T-cell (primary cell): Measurements from ENCODE around the gene RFC2. TPM values are rescaled to one million over a fixed set of nuclear protein-coding genes. Genes with fewer than 3 reads are reported as not detected.

ENCODE experiments used
- ATAC-seq, 4 experiments: fragments of 200-7000 bp in 3 of 4; fragments of 150-1000 bp in 1 of 4; cut with Tn5 transposase; replicated peaks in 1 of 4; 1 replicate in 3 of 4; 2 replicates in 1 of 4; pipeline ENCODE4 v1.10.0; 2021; ENCODE audit warnings: moderate library complexity in 3 of 4, mild to moderate bottlenecking in 2 of 4, moderate number of reproducible peaks in 1 of 4
- CTCF ChIA-PET, 2 donors: fragments of 300-600 bp; sonication (Branson Sonifier 250); formaldehyde crosslinking; loops; one replicate each; lab custom pipeline; 2022; ENCODE audit warnings: antibody characterized with exemption in 2 of 2; lab: Charles Lee
- POLR2A ChIA-PET, 2 donors: fragments of 300-600 bp; sonication (Branson Sonifier 250); formaldehyde crosslinking; loops; one replicate each; lab custom pipeline; 2022; ENCODE audit warnings: antibody characterized with exemption in 2 of 2; lab: Charles Lee
- DNase-seq, 35 experiments: peaks; one replicate each; pipeline versions ENCODE4 v3.0.0 to v3.0.0-alpha.2; 2013 to 2023
- H3K27ac ChIP-seq: one replicate; pipeline ENCODE4 v1.5.1; 2013; ENCODE audit warnings: low read length
- H3K27me3 ChIP-seq, 2 experiments: replicated peaks in 1 of 2; 1 replicate in 1 of 2; 2 replicates in 1 of 2; pipeline versions ENCODE4 v1.6.1 to v1.7.0; 2013; ENCODE audit warnings: low read length in 1 of 2, mixed read lengths in 1 of 2; ENCODE audit not compliant: control insufficient read depth in 2 of 2, insufficient read depth in 2 of 2; ENCODE audit errors: extremely low read depth in 1 of 2
- H3K36me3 ChIP-seq, 2 donors: 1 replicate in 1 of 2; 2 replicates in 1 of 2; pipeline versions ENCODE4 v1.6.1 to v1.7.0; 2013; ENCODE audit warnings: low read length in 1 of 2; ENCODE audit not compliant: control insufficient read depth in 2 of 2, insufficient read depth in 1 of 2; ENCODE audit errors: extremely low read depth in 1 of 2
- H3K4me1 ChIP-seq, 2 experiments: 1 replicate in 1 of 2; 2 replicates in 1 of 2; pipeline versions ENCODE4 v1.6.1 to v1.7.0; 2013; ENCODE audit warnings: low read length in 2 of 2, mixed read lengths in 1 of 2; ENCODE audit not compliant: insufficient read depth in 2 of 2, control insufficient read depth in 1 of 2; ENCODE audit errors: extremely low read depth in 1 of 2
- H3K4me3 ChIP-seq, 2 donors: 1 replicate in 1 of 2; 2 replicates in 1 of 2; pipeline versions ENCODE4 v1.5.1 to v1.7.0; 2013; ENCODE audit warnings: mild to moderate bottlenecking in 2 of 2, low read length in 1 of 2, moderate library complexity in 1 of 2; ENCODE audit not compliant: control insufficient read depth in 1 of 2; ENCODE audit errors: extremely low read depth in 1 of 2
- H3K9me3 ChIP-seq: 2 replicates; pipeline ENCODE4 v1.7.0; 2013
- H3K27ac Mint-ChIP-seq, 2 donors: one replicate each; pipeline ENCODE4 v1.8.0; 2020 to 2021; ENCODE audit warnings: mild to moderate bottlenecking in 2 of 2, mixed read lengths in 2 of 2
- H3K27me3 Mint-ChIP-seq, 2 donors: one replicate each; pipeline ENCODE4 v1.8.0; 2021 to 2022; ENCODE audit warnings: mixed read lengths in 2 of 2
- H3K36me3 Mint-ChIP-seq: one replicate; pipeline ENCODE4 v1.8.0; 2021; ENCODE audit warnings: mixed read lengths
- H3K4me1 Mint-ChIP-seq, 3 donors: one replicate each; pipeline ENCODE4 v1.8.0; 2020 to 2022; ENCODE audit warnings: mixed read lengths in 3 of 3, mild to moderate bottlenecking in 1 of 3
- H3K4me3 Mint-ChIP-seq, 3 donors: one replicate each; pipeline ENCODE4 v1.8.0; 2020 to 2022; ENCODE audit warnings: mild to moderate bottlenecking in 3 of 3, mixed read lengths in 3 of 3, moderate library complexity in 3 of 3
- H3K9me3 Mint-ChIP-seq, 3 donors: one replicate each; pipeline ENCODE4 v1.8.0; 2020 to 2022; ENCODE audit warnings: mixed read lengths in 3 of 3
- WGBS: methylation state at CpG from one replicate; pipeline ENCODE4 v1.1.5; 2013; ENCODE audit warnings: missing lambda C conversion rate; ENCODE audit not compliant: insufficient coverage; 5-methylcytosine and 5-hydroxymethylcytosine counted together
- total RNA-seq, 35 experiments: library from RNA in 6 of 35; stranded (reverse) in 6 of 35; fragments of 120-200 nt in 1 of 35; gene quantifications; one replicate each; pipeline versions ENCODE4 v1.2.1 to v1.2.4 and lab custom pipeline; 2013 to 2026

Gene RFC2
- total RNA-seq, 5 donors from 2014 or later (not counting 1 experiment from before 2014, with no cell fraction given) = 13.3 to 17.6 (median 14.8) TPM

GRCh38 chr7:74271742-74272141 is 17.5 kb upstream of the RFC2 start:
- Histone ChIP-seq H3K36me3 (no peaks in the 10 kb centered on the region), H3K27me3 (peaks cover 0 to 32% of the 10 kb centered on the region in 2 experiments), H3K4me3 (no peak overlapping the region), H3K4me1 (peaks cover 0 to 15% of the 10 kb centered on the region in 2 experiments), H3K27ac (no peak overlapping the region), H3K9me3 (no peaks in the 10 kb centered on the region)
- H3K36me3 Mint-ChIP-seq = no peaks in the 10 kb centered on the region
- ChIA-PET CTCF (no interaction called here), POLR2A (interaction anchor here in 1 of 2 donors (0.5 kb wide), 1 partner anchor 91 kb away, joined by 8 read pairs; no protein-coding TSS in a partner anchor)
- no CpG with 5 or more reads among the region's 6 CpGs for WGBS
- peaks cover 0 to 15% (median 9%) of the 10 kb centered on the region in 3 donors for H3K4me1 Mint-ChIP-seq
- no peak for ATAC-seq
- no peak for DNase-seq
- H3K9me3 Mint-ChIP-seq = no peaks in the 10 kb centered on the region
- no peak overlapping the region for H3K27ac Mint-ChIP-seq
- no peak overlapping the region for H3K4me3 Mint-ChIP-seq
- H3K27me3 Mint-ChIP-seq = peaks cover 0 to 6% of the 10 kb centered on the region in 2 donors

DNA sequence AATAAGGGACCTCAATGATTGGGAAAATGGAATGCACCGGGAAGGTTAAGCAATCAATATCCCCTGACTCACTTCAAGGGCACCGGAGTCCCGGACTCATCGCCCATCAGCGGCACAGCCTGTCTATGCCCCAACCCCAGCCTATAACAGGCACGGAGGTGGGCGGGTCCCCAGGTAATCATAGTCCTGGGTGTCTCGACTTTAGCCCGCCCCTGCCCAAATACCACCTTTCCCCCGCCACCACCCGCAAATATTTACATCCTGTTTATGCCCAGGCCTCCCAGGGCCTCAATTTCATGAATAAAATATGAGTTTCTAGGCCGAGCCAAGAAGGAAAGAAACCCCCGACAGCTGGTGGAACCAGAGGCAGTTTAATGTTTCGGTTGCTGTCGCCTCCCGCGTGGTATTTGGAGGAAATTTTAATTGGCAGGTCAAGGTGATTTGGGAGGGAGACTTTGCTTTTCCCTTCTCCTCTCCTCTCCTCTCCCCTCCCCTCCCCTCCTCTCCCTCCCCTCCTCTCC is 15.6 kb upstream of the RFC2 start:
- POLR2A ChIA-PET = no interaction called here
- 0% methylated on average over 5 of the region's 17 CpGs for WGBS

GRCh38 chr7:74267756-74268565 is 13.8 kb upstream of the RFC2 start:
- peaks cover 0 to 15% of the 10 kb centered on the region in 2 experiments for H3K4me1 ChIP-seq
- H3K27ac ChIP-seq = no peak overlapping the region
- ChIA-PET POLR2A (interaction anchor here in 1 of 2 donors (0.6 kb wide), 1 partner anchor 80 kb away, joined by 3 read pairs; no protein-coding TSS in a partner anchor), CTCF (interaction anchor here in 1 of 2 donors (0.7 kb wide), 1 partner anchor 13 kb away, joined by 5 read pairs; no protein-coding TSS in a partner anchor)
- no peak overlapping the region for H3K4me3 ChIP-seq
- no peaks in the 10 kb centered on the region for H3K36me3 Mint-ChIP-seq
- H3K9me3 Mint-ChIP-seq = no peaks in the 10 kb centered on the region
- 93% methylated on average over 3 of the region's 13 CpGs for WGBS
- no peaks in the 10 kb centered on the region for H3K36me3 ChIP-seq
- peaks cover 0 to 15% (median 9%) of the 10 kb centered on the region in 3 donors for H3K4me1 Mint-ChIP-seq
- no peaks in the 10 kb centered on the region for H3K9me3 ChIP-seq
- H3K4me3 Mint-ChIP-seq = no peak overlapping the region
- peaks cover 0 to 6% of the 10 kb centered on the region in 2 donors for H3K27me3 Mint-ChIP-seq
- peaks cover 0 to 30% of the 10 kb centered on the region in 2 experiments for H3K27me3 ChIP-seq
- no peak for ATAC-seq
- H3K27ac Mint-ChIP-seq = no peak overlapping the region
- DNase-seq = no peak

More for the DNA sequence above, 15.6 kb upstream of the RFC2 start:
- H3K36me3 Mint-ChIP-seq = no peaks in the 10 kb centered on the region
- peak; percentile 25 to 76 (median 56) for DNase-seq
- peak overlapping the region; percentile 58 to 66 for H3K4me3 ChIP-seq
- H3K27me3 ChIP-seq = peaks cover 0 to 27% of the 10 kb centered on the region in 2 experiments
- no peak overlapping the region for H3K27ac ChIP-seq
- no peaks in the 10 kb centered on the region for H3K9me3 Mint-ChIP-seq
- no peaks in the 10 kb centered on the region for H3K9me3 ChIP-seq
- CTCF ChIA-PET = interaction anchor here in 1 of 2 donors (0.7 kb wide), 1 partner anchor 96 kb away, joined by 4 read pairs; no protein-coding TSS in a partner anchor
- peaks cover 0 to 15% (median 9%) of the 10 kb centered on the region in 3 donors for H3K4me1 Mint-ChIP-seq
- H3K36me3 ChIP-seq = no peaks in the 10 kb centered on the region
- peak overlapping the region; percentile 74 to 85 (median 84) for H3K4me3 Mint-ChIP-seq
- peaks cover 0 to 15% of the 10 kb centered on the region in 2 experiments for H3K4me1 ChIP-seq
- ATAC-seq = peak; percentile 87 to 97 (median 92)
- peaks cover 0 to 6% of the 10 kb centered on the region in 2 donors for H3K27me3 Mint-ChIP-seq
- no peak overlapping the region for H3K27ac Mint-ChIP-seq

DNA sequence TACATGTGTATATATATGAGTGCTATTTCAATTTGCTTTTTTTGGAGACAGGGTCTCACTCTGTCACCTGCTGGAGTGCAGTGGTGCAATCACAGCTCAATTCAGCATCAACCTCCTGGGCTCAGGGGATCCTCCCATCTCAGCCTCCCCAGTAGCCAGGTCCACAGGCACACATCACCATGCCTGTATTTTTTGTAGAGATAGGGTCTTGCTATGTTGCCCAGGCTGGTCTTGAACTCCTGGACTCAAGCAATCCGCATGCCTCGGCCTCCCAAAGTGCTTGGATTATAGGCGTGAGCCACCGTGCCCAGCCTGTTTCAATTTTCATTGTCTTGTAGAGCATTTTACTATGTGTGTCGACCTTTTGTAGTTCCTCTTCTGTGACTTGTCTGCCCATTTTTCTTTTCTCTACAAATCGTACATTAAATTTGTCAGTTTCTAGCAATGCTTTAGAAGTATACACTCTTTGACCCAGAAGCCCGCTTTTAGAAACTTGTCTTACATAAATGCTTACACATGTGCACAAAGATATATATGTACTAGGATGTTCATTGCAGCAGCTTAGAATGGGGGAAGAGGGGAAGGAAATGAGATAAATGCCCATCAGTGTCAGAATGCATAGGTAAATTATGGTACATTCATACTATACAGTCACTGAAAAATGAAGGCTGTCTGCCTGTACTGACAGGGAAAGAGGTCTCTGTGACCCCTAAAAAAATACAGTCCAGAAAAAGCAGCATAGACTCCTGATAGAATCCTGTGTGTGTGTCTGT is 12.2 kb upstream of the RFC2 start:
- Histone ChIP-seq H3K4me1 (peaks cover 0 to 9% of the 10 kb centered on the region in 2 experiments), H3K4me3 (no peak overlapping the region), H3K36me3 (no peaks in the 10 kb centered on the region), H3K9me3 (no peaks in the 10 kb centered on the region), H3K27ac (no peak overlapping the region), H3K27me3 (peaks cover 0 to 27% of the 10 kb centered on the region in 2 experiments)
- Mint-ChIP-seq H3K4me1 (peaks cover 0 to 6% (median 3%) of the 10 kb centered on the region in 3 donors), H3K27ac (no peak overlapping the region), H3K9me3 (no peaks in the 10 kb centered on the region), H3K27me3 (peaks cover 0 to 3% of the 10 kb centered on the region in 2 donors), H3K36me3 (no peaks in the 10 kb centered on the region), H3K4me3 (no peak overlapping the region)
- DNase-seq (no peak), ATAC-seq (no peak)
- WGBS = 88% methylated on average over 4 of the region's 7 CpGs
- POLR2A ChIA-PET = no interaction called here
- CTCF ChIA-PET = interaction anchor here in 1 of 2 donors (0.5 kb wide), 1 partner anchor 57 kb away, joined by 5 read pairs; no protein-coding TSS in a partner anchor

DNA sequence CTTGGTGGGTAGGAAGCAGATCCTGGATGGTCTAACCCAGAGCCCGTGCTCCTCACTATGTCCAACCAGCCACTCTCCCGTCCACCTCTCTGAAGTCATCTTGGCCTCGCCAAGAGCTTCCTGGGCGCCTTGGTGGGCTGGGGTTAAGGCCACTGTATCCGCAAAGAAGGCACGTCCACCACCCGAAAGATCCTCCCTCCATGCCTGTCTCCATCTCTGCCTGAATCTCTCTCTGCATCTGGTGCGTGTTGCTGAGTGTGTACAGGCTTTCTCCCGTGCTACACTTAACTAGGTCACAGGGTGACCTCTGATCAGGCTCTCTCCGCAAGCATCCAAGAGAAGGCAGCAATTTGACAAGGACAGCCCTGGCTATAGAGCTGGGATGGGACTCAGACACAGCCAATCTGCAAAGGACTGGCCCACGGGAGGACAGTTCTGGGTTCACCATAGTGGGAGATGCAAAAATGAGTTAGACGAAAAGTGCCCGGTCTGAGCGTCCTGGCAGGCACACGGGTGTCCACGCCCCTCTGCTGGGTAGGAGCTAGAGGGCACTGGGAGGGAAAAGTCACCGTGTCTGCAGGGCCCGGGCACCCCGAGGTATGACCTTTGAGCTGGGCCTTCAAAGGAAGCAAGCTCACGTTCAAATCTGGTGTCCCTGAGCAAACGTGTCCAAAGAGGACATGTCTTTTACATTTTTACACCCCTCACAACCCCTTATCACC is 9.4 kb upstream of the RFC2 start:
- H3K9me3 ChIP-seq = no peaks in the 10 kb centered on the region
- no peak for ATAC-seq
- H3K4me3 ChIP-seq = no peak overlapping the region
- POLR2A ChIA-PET = no interaction called here
- H3K27me3 Mint-ChIP-seq = no peaks in the 10 kb centered on the region
- H3K27ac Mint-ChIP-seq = no peak overlapping the region
- H3K4me1 ChIP-seq = no peaks in the 10 kb centered on the region
- H3K9me3 Mint-ChIP-seq = no peaks in the 10 kb centered on the region
- H3K27me3 ChIP-seq = peaks cover 0 to 15% of the 10 kb centered on the region in 2 experiments
- CTCF ChIA-PET = no interaction called here
- no peaks in the 10 kb centered on the region for H3K36me3 Mint-ChIP-seq
- H3K36me3 ChIP-seq = no peaks in the 10 kb centered on the region
- no peak overlapping the region for H3K4me3 Mint-ChIP-seq
- H3K27ac ChIP-seq = no peak overlapping the region
- WGBS = 91% methylated on average over 14 of the region's 21 CpGs
- no peaks in the 10 kb centered on the region for H3K4me1 Mint-ChIP-seq
- DNase-seq = no peak
